ENCODE results near the gene LEP.

GRCh38 chr7:128202287-128202957, 38.7 kb upstream of the LEP start:
- TF ChIP-seq, protein P1, sequence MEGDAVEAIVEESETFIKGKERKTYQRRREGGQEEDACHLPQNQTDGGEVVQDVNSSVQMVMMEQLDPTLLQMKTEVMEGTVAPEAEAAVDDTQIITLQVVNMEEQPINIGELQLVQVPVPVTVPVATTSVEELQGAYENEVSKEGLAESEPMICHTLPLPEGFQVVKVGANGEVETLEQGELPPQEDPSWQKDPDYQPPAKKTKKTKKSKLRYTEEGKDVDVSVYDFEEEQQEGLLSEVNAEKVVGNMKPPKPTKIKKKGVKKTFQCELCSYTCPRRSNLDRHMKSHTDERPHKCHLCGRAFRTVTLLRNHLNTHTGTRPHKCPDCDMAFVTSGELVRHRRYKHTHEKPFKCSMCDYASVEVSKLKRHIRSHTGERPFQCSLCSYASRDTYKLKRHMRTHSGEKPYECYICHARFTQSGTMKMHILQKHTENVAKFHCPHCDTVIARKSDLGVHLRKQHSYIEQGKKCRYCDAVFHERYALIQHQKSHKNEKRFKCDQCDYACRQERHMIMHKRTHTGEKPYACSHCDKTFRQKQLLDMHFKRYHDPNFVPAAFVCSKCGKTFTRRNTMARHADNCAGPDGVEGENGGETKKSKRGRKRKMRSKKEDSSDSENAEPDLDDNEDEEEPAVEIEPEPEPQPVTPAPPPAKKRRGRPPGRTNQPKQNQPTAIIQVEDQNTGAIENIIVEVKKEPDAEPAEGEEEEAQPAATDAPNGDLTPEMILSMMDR (IDR thresholded peaks at IDR 0.05) = no peak
- no peak for TF ChIP-seq POLR2A (IDR thresholded peaks at IDR 0.05)

Data from esophagus squamous epithelium (tissue), 4 donors.